Cardiac muscle cell (in vitro differentiated cells and primary cell): ENCODE results near the gene UNC13C. TPM values are rescaled to one million over a fixed set of nuclear protein-coding genes. Genes with fewer than 3 reads are reported as not detected.

ENCODE experiments used
- DNase-seq, 2 donors: peaks; one replicate each; pipeline versions ENCODE4 v3.0.0 to v3.0.0-alpha.2; 2010 to 2017; ENCODE audit warnings: low read depth in 1 of 2, low spot score in 1 of 2
- H3K27ac ChIP-seq: fragments of 200-600 bp; sonication (generic); 2 replicates; pipeline ENCODE4 v1.5.1; 2016
- H3K27me3 ChIP-seq: fragments of 200-600 bp; sonication (generic); 2 replicates; pipeline ENCODE4 v1.6.0; 2016; ENCODE audit warnings: control low read depth
- H3K36me3 ChIP-seq: fragments of 200-600 bp; sonication (generic); 2 replicates; pipeline ENCODE4 v1.5.1; 2016; ENCODE audit warnings: control low read depth
- H3K4me1 ChIP-seq: fragments of 200-600 bp; sonication (generic); 2 replicates; pipeline ENCODE4 v1.8.1; 2017; ENCODE audit warnings: low read depth, mild to moderate bottlenecking, mixed run types
- H3K4me3 ChIP-seq: fragments of 200-600 bp; sonication (generic); 2 replicates; pipeline ENCODE4 v1.5.1; 2016; ENCODE audit warnings: mild to moderate bottlenecking
- H3K9me3 ChIP-seq: fragments of 200-600 bp; sonication (generic); 2 replicates; pipeline ENCODE4 v1.5.1; 2017; ENCODE audit warnings: low read depth, mild to moderate bottlenecking, control low read depth
- polyA plus RNA-seq: library from polyadenylated mRNA; unstranded; fragments of >200 nt; fragmentation: Nextera tagmentation; extraction: Ambion mirVana; gene quantifications from 2 replicates; pipeline ENCODE4 v1.2.1, GENCODE V29; 2016
- total RNA-seq: library from RNA; depleted of rRNA; stranded (reverse); fragments of >200 nt; gene quantifications from 2 replicates; pipeline ENCODE4 v1.2.3, GENCODE V29; 2016
- TF ChIP-seq, protein P1 (sequence below): IDR thresholded peaks from 2 replicates; pipeline ENCODE4 v1.5.1; 2012; ENCODE audit warnings: low read depth, mild to moderate bottlenecking, low read length

UNC13C gene
- total and polyA plus RNA-seq, 2 experiments from 2014 or later = under 0.01 TPM; not detected in 1

DNA sequence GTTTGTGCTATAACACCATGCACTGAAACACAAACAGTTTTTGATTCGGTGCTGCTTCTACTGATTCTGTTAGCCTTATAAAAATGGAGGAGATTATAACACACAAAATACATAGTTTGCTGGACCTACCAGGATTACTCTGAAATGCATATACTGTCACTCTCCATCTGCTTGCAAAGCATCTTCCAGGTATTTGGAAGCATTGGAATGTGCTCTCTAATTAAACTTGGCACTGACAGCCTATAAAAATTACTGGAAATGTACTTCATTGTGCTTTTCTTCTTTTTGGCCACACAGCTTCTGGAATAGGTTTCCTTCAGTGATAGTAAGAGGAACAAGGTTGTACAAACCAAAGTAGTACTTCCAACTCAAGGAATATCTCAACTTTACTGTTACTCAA lies 376.1 kb downstream of the UNC13C start:
- TF ChIP-seq, protein P1, sequence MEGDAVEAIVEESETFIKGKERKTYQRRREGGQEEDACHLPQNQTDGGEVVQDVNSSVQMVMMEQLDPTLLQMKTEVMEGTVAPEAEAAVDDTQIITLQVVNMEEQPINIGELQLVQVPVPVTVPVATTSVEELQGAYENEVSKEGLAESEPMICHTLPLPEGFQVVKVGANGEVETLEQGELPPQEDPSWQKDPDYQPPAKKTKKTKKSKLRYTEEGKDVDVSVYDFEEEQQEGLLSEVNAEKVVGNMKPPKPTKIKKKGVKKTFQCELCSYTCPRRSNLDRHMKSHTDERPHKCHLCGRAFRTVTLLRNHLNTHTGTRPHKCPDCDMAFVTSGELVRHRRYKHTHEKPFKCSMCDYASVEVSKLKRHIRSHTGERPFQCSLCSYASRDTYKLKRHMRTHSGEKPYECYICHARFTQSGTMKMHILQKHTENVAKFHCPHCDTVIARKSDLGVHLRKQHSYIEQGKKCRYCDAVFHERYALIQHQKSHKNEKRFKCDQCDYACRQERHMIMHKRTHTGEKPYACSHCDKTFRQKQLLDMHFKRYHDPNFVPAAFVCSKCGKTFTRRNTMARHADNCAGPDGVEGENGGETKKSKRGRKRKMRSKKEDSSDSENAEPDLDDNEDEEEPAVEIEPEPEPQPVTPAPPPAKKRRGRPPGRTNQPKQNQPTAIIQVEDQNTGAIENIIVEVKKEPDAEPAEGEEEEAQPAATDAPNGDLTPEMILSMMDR = no peak
- Histone ChIP-seq H3K27me3 (no peaks in the 10 kb centered on the region), H3K36me3 (no peaks in the 10 kb centered on the region), H3K9me3 (no peaks in the 10 kb centered on the region), H3K4me1 (no peaks in the 10 kb centered on the region), H3K4me3 (no peak overlapping the region), H3K27ac (no peak overlapping the region)
- DNase-seq = no peak

DNA sequence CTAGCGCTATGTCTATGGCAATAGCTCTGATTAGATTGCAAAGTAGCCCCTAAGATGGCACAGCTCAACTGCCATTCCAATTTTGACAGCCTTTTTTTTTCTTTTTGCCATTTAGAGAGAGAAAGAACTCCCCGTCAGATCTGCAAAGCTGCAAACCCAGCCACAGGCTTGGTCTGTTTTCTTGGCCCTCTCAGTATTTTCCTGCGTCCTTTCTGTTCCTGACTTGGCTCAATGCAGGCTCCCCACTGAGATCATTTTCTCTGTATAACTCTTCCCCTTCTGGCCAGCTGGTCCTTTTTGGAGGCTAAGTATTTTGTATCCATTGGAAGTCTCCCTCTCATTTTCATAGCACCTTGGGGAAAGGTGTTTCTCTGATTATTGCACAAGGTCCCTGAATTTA lies 386.7 kb downstream of the UNC13C start:
- Histone ChIP-seq H3K4me1 (no peaks in the 10 kb centered on the region), H3K9me3 (no peaks in the 10 kb centered on the region), H3K4me3 (no peak overlapping the region), H3K27ac (no peak overlapping the region), H3K36me3 (no peaks in the 10 kb centered on the region), H3K27me3 (no peaks in the 10 kb centered on the region)
- TF ChIP-seq, protein P1 = no peak
- DNase-seq = no peak

DNA sequence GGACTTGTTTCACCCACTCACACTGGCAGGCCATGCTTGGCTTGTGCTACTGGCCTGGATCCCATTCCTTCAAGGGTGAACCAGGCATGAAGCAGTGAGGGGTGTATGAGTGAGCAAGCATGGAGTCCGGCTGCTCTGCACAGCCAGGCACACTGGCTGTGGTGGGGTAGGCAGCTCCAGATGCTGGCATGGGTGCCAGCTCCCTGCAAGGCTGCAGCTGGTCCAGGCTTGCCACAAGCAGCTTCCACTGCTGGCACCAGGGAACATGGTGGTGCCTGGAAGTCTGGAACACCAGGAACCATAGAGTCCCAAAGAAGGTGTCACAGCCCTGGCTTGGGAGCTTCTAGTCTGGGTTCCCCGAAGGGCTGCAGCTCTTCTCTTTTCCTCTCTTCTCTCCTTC lies 395.1 kb downstream of the UNC13C start:
- no peaks in the 10 kb centered on the region for H3K4me1 ChIP-seq
- no peaks in the 10 kb centered on the region for H3K36me3 ChIP-seq
- H3K27me3 ChIP-seq = no peaks in the 10 kb centered on the region
- TF ChIP-seq, protein P1 = no peak
- H3K4me3 ChIP-seq = no peak overlapping the region
- no peak overlapping the region for H3K27ac ChIP-seq
- no peak for DNase-seq
- no peaks in the 10 kb centered on the region for H3K9me3 ChIP-seq

DNA sequence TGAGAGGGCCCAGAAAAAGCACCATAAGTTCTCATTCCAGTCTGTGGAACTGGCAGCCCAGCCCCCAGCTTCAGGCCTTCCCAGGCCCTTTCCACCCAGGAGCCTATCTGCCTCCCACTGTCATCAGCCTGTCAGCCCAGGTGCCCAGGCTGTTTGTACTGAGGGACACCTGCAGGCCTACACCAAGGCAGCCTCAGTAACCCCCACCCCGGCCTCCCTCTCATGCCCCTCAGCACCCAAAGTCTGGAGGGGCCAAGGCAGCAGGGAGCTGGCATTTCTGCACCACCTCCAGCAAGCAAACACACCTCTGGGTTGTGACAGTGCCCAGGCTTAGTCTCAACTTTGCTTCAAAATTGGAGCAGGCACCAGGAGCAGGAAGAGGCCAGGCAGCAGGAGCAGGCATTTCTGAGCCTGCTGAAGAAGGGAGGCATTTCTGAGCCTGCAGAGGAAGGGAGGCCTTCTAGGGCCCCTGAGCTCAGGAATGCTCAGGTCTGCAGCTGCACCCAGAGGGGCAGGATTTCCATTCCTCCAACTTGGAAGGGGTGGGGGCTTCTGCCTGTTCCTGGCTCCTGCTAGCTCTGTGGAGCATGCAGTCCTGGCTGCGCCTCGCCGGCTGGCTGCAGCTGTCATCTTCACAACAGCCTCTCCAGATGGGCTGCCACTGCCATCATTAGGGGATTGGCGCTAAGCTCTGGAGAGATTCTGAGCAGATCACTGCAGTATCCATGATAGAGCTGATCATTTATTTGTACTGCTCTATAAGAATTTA lies 396.1 kb downstream of the UNC13C start:
- TF ChIP-seq, protein P1 = no peak
- H3K27ac ChIP-seq = no peak overlapping the region
- H3K9me3 ChIP-seq = no peaks in the 10 kb centered on the region
- H3K36me3 ChIP-seq = no peaks in the 10 kb centered on the region
- DNase-seq = no peak
- H3K4me3 ChIP-seq = no peak overlapping the region
- H3K27me3 ChIP-seq = no peaks in the 10 kb centered on the region
- no peaks in the 10 kb centered on the region for H3K4me1 ChIP-seq

DNA sequence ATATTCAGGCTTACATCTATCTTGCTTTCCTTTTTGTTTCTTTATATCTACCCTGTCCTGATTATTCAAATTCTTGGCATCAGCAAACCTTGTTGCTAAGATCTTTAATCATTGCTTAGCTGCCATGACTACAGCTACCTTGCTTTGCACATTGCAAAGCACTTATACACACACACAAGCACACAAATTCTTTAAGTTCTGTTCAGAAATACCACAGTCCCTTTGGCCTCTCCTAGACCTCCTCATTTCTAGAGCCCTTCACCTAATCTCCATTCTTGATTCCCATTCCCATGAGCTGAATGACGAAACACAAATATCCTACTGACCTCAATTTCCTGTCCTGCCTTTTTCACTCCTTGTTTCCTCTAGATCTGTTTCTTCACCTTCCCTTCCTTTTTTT lies 409.6 kb downstream of the UNC13C start:
- Histone ChIP-seq H3K9me3 (no peaks in the 10 kb centered on the region), H3K36me3 (no peaks in the 10 kb centered on the region), H3K4me3 (no peak overlapping the region), H3K4me1 (no peaks in the 10 kb centered on the region), H3K27ac (no peak overlapping the region), H3K27me3 (no peaks in the 10 kb centered on the region)
- no peak for DNase-seq
- TF ChIP-seq, protein P1 = no peak
